Caco-2 (cell line): ENCODE data around the gene RCN2. TPM values are rescaled to one million over a fixed set of nuclear protein-coding genes. Genes with fewer than 3 reads are reported as not detected.
"Not testable (repeated sequence)": the region's sequence is repeated elsewhere in the genome, so short reads cannot be mapped to it uniquely, and the experiment has no call there.

Experiments used
- BruUV-seq: library from RNA; stranded (reverse); fragments of 400-500 nt; replicated peaks from 2 replicates; lab custom pipeline; 2021; lab: Mats Ljungman, UMichigan
- CTCF ChIA-PET: fragments of 300-600 bp; sonication (Branson Sonifier 250); formaldehyde crosslinking; loops from one replicate; lab custom pipeline; 2022; ENCODE audit warnings: antibody characterized with exemption; lab: Charles Lee
- POLR2A ChIA-PET: fragments of 300-600 bp; sonication (Branson Sonifier 250); formaldehyde crosslinking; loops from one replicate; lab custom pipeline; 2022; ENCODE audit warnings: antibody characterized with exemption; lab: Charles Lee
- DNase-seq, 2 experiments: peaks; one replicate each; pipeline versions ENCODE4 v3.0.0 to v3.0.0-alpha.2; 2020 to 2022
- H3K27me3 ChIP-seq: replicated peaks from 2 replicates; pipeline ENCODE4 v1.6.0; 2011; ENCODE audit warnings: low read length; ENCODE audit not compliant: control insufficient read depth, insufficient read depth
- H3K36me3 ChIP-seq: 2 replicates; pipeline ENCODE4 v1.5.1; 2011; ENCODE audit warnings: low read length; ENCODE audit not compliant: control insufficient read depth, insufficient read depth
- H3K4me1 ChIP-seq: fragments of 250-450 bp; sonication (Bioruptor Pico); 2 replicates; pipeline ENCODE4 v1.5.1; 2020; ENCODE audit warnings: mild to moderate bottlenecking
- H3K4me3 ChIP-seq: 2 replicates; pipeline ENCODE4 v1.5.1; 2011; ENCODE audit warnings: low read depth, mild to moderate bottlenecking, control low read depth, low read length
- H3K9me3 ChIP-seq: fragments of 250-450 bp; sonication (Bioruptor Pico); 2 replicates; pipeline ENCODE4 v1.5.1; 2020; ENCODE audit warnings: mild to moderate bottlenecking, moderate library complexity
- H3K27ac Mint-ChIP-seq: one replicate; pipeline ENCODE4 v1.8.0; 2022; ENCODE audit warnings: mixed read lengths; ENCODE audit not compliant: unreplicated experiment
- H3K27me3 Mint-ChIP-seq: one replicate; pipeline ENCODE4 v1.8.0; 2022; ENCODE audit warnings: mixed read lengths; ENCODE audit not compliant: insufficient read depth, unreplicated experiment
- H3K36me3 Mint-ChIP-seq: one replicate; pipeline ENCODE4 v1.8.0; 2022; ENCODE audit warnings: mild to moderate bottlenecking, mixed read lengths; ENCODE audit not compliant: insufficient read depth, unreplicated experiment
- H3K4me1 Mint-ChIP-seq: one replicate; pipeline ENCODE4 v1.8.0; 2022; ENCODE audit warnings: low read depth, mixed read lengths; ENCODE audit not compliant: unreplicated experiment
- H3K4me3 Mint-ChIP-seq: one replicate; pipeline ENCODE4 v1.8.0; 2022; ENCODE audit warnings: mild to moderate bottlenecking, moderate library complexity, mixed read lengths; ENCODE audit not compliant: unreplicated experiment
- H3K9me3 Mint-ChIP-seq: one replicate; pipeline ENCODE4 v1.8.0; 2022; ENCODE audit warnings: mixed read lengths; ENCODE audit not compliant: unreplicated experiment
- CTCF ChIP-seq, 2 experiments: fragments of 200-600 bp in 1 of 2; IDR thresholded peaks; 1 replicate in 1 of 2; 2 replicates in 1 of 2; pipeline versions ENCODE4 v1.5.1 to v1.8.0; 2011 to 2022; ENCODE audit warnings: antibody characterized with exemption in 1 of 2, control low read depth in 1 of 2, inconsistent platforms in 1 of 2, low read depth in 1 of 2, low read length in 1 of 2, mild to moderate bottlenecking in 1 of 2, moderate library complexity in 1 of 2; ENCODE audit not compliant: insufficient read depth in 1 of 2, severe bottlenecking in 1 of 2, unreplicated experiment in 1 of 2
- intact Hi-C: fragments of 100-400 bp; cut with micrococcal nuclease; formaldehyde crosslinking; loops from one replicate; pipeline ENCODE4 v1.10.0; 2022; ENCODE audit not compliant: unreplicated experiment
- total RNA-seq: library from RNA; stranded (reverse); gene quantifications from 2 replicates; pipeline ENCODE4 v1.2.3, GENCODE V29; 2022

Gene RCN2
- total RNA-seq, 1 experiment from 2014 or later: 73.7 TPM

- ChIA-PET POLR2A (no interaction called here), CTCF (no interaction called here)
- H3K9me3 Mint-ChIP-seq: no peaks in the 10 kb centered on the region
- no peak for TF ChIP-seq CTCF (IDR thresholded peaks at IDR 0.05; ENCODE audit: insufficient read depth in 1 of 2, low read depth in 1 of 2, low read length in 1 of 2, severe bottlenecking in 1 of 2, unreplicated experiment in 1 of 2)
- no peaks in the 10 kb centered on the region for H3K36me3 Mint-ChIP-seq
- H3K4me3 Mint-ChIP-seq: no peak overlapping the region
- no peak for DNase-seq
- H3K4me1 Mint-ChIP-seq: no peaks in the 10 kb centered on the region
- no peaks in the 10 kb centered on the region for H3K36me3 ChIP-seq
- no TSS peak for BruUV-seq
- H3K4me3 ChIP-seq: no peak overlapping the region
- no peaks in the 10 kb centered on the region for H3K4me1 ChIP-seq
- intact Hi-C loops: no loop called here
- H3K27ac Mint-ChIP-seq: no peak overlapping the region
- H3K27me3 Mint-ChIP-seq: peaks cover 4% of the 10 kb centered on the region
- no peaks in the 10 kb centered on the region for H3K9me3 ChIP-seq
- H3K27me3 ChIP-seq: no peaks in the 10 kb centered on the region
These were observed 30.9 kb downstream of the RCN2 start for GRCh38 chr15:76962337-76963013.

- no peaks in the 10 kb centered on the region for H3K9me3 ChIP-seq
- no peak overlapping the region for H3K4me3 ChIP-seq
- Mint-ChIP-seq H3K27ac (no peak overlapping the region), H3K27me3 (peaks cover 4% of the 10 kb centered on the region), H3K4me1 (no peaks in the 10 kb centered on the region), H3K4me3 (no peak overlapping the region), H3K36me3 (no peaks in the 10 kb centered on the region), H3K9me3 (no peaks in the 10 kb centered on the region)
- ChIA-PET POLR2A (no interaction called here), CTCF (no interaction called here)
- H3K4me1 ChIP-seq: no peaks in the 10 kb centered on the region
- intact Hi-C loops: no loop called here
- H3K27me3 ChIP-seq: no peaks in the 10 kb centered on the region
- BruUV-seq: no TSS peak
- no peaks in the 10 kb centered on the region for H3K36me3 ChIP-seq
- DNase-seq: peak in 1 of 2 experiments; percentile 28
- TF ChIP-seq CTCF (IDR thresholded peaks at IDR 0.05; ENCODE audit: insufficient read depth in 1 of 2, low read depth in 1 of 2, low read length in 1 of 2, severe bottlenecking in 1 of 2, unreplicated experiment in 1 of 2): no peak
These were observed 32.0 kb downstream of the RCN2 start for GRCh38 chr15:76963596-76963995.

GRCh38 chr15:76964157-76964556, 32.6 kb downstream of the RCN2 start:
- Mint-ChIP-seq H3K27ac (no peak overlapping the region), H3K4me3 (no peak overlapping the region), H3K9me3 (no peaks in the 10 kb centered on the region), H3K27me3 (peaks cover 4% of the 10 kb centered on the region), H3K4me1 (no peaks in the 10 kb centered on the region), H3K36me3 (no peaks in the 10 kb centered on the region)
- CTCF ChIA-PET: no interaction called here
- POLR2A ChIA-PET: no interaction called here
- Histone ChIP-seq H3K4me1 (no peaks in the 10 kb centered on the region), H3K4me3 (no peak overlapping the region), H3K36me3 (no peaks in the 10 kb centered on the region), H3K9me3 (no peaks in the 10 kb centered on the region), H3K27me3 (no peaks in the 10 kb centered on the region)
- DNase-seq: no peak
- intact Hi-C loops: no loop called here
- no TSS peak for BruUV-seq
- TF ChIP-seq CTCF (IDR thresholded peaks at IDR 0.05; ENCODE audit: insufficient read depth in 1 of 2, low read depth in 1 of 2, low read length in 1 of 2, severe bottlenecking in 1 of 2, unreplicated experiment in 1 of 2): no peak

- POLR2A ChIA-PET, CTCF ChIA-PET: not testable (repeated sequence)
These were observed 34.5 kb downstream of the RCN2 start for GRCh38 chr15:76966051-76966450.

More at GRCh38 chr15:76966051-76966450, 34.5 kb downstream of the RCN2 start:
- H3K4me3 ChIP-seq, H3K4me1 ChIP-seq, DNase-seq, H3K27ac Mint-ChIP-seq, H3K27me3 ChIP-seq, H3K4me1 Mint-ChIP-seq, intact Hi-C loops, H3K9me3 Mint-ChIP-seq, H3K9me3 ChIP-seq, H3K36me3 ChIP-seq, H3K27me3 Mint-ChIP-seq, H3K36me3 Mint-ChIP-seq, H3K4me3 Mint-ChIP-seq, BruUV-seq: not testable (repeated sequence)
